G401 (cell line): Measurements from ENCODE around the gene CDYL. TPM values are rescaled to one million over a fixed set of nuclear protein-coding genes. Genes with fewer than 3 reads are reported as not detected.
"Not testable (repeated sequence)": the region's sequence is repeated elsewhere in the genome, so short reads cannot be mapped to it uniquely, and the experiment has no call there.

Source experiments
- DNase-seq: peaks from one replicate; pipeline ENCODE4 v3.0.0-alpha.2; 2015; ENCODE audit warnings: low spot score
- in situ Hi-C: cut with HindIII; loops from 2 replicates; pipeline ENCODE4 v1.10.0; 2016; ENCODE audit warnings: low sequenced_read_pairs, mixed read lengths
- total RNA-seq: library from RNA; depleted of rRNA; stranded (reverse); fragments of >200 nt; shearing (Covaris generic); gene quantifications from 2 replicates; pipeline ENCODE4 v1.2.3, GENCODE V29; 2014

The CDYL gene
- total RNA-seq, 1 experiment from 2014 or later = 22.6 TPM

GRCh38 chr6:4864519-4864918, 88.3 kb downstream of the CDYL start:
- DNase-seq = no peak

GRCh38 chr6:4865006-4865405, 88.8 kb downstream of the CDYL start:
- DNase-seq, in situ Hi-C loops: not testable (repeated sequence)

More at GRCh38 chr6:4864519-4864918, 88.3 kb downstream of the CDYL start:
- in situ Hi-C loops = no loop called here

GRCh38 chr6:4870821-4871494, 94.8 kb downstream of the CDYL start:
- in situ Hi-C loops = no loop called here
- DNase-seq = no peak

GRCh38 chr6:4871825-4872224, 95.6 kb downstream of the CDYL start:
- no peak for DNase-seq
- in situ Hi-C loops = no loop called here

- in situ Hi-C loops = no loop called here
- no peak for DNase-seq
These were observed 96.6 kb downstream of the CDYL start for GRCh38 chr6:4872841-4873240.

GRCh38 chr6:4873928-4874327, 97.7 kb downstream of the CDYL start:
- in situ Hi-C loops = no loop called here
- no peak for DNase-seq

GRCh38 chr6:4879741-4880275, 103.6 kb downstream of the CDYL start:
- in situ Hi-C loops = no loop called here
- DNase-seq = no peak

GRCh38 chr6:4880363-4880762, 104.2 kb downstream of the CDYL start:
- in situ Hi-C loops = no loop called here
- no peak for DNase-seq

GRCh38 chr6:4883298-4883697, 107.1 kb downstream of the CDYL start:
- in situ Hi-C loops = no loop called here
- DNase-seq = peak; percentile 28

- in situ Hi-C loops = no loop called here
- DNase-seq = no peak
These were observed 108.6 kb downstream of the CDYL start for GRCh38 chr6:4884646-4885340.

- in situ Hi-C loops = no loop called here
- DNase-seq = no peak
These were observed 109.2 kb downstream of the CDYL start for GRCh38 chr6:4885341-4885933.

- in situ Hi-C loops = no loop called here
- DNase-seq = no peak
These were observed 112.6 kb downstream of the CDYL start for GRCh38 chr6:4888841-4889240.

- in situ Hi-C loops = no loop called here
- DNase-seq = no peak
These were observed 113.5 kb downstream of the CDYL start for GRCh38 chr6:4889701-4890100.

GRCh38 chr6:4890191-4890590, 114.0 kb downstream of the CDYL start:
- in situ Hi-C loops = no loop called here

GRCh38 chr6:4890627-4891026, 114.4 kb downstream of the CDYL start:
- in situ Hi-C loops = no loop called here
- DNase-seq = no peak

More at GRCh38 chr6:4890191-4890590, 114.0 kb downstream of the CDYL start:
- no peak for DNase-seq

GRCh38 chr6:4891141-4891540, 114.9 kb downstream of the CDYL start:
- in situ Hi-C loops = no loop called here
- DNase-seq = no peak

- DNase-seq = no peak
- in situ Hi-C loops = no loop called here
These were observed 116.7 kb downstream of the CDYL start for GRCh38 chr6:4892785-4893485.

GRCh38 chr6:4894049-4894448, 117.8 kb downstream of the CDYL start:
- in situ Hi-C loops = no loop called here

GRCh38 chr6:4895971-4896370, 119.8 kb downstream of the CDYL start:
- DNase-seq = no peak
- in situ Hi-C loops = no loop called here

More at GRCh38 chr6:4894049-4894448, 117.8 kb downstream of the CDYL start:
- DNase-seq = no peak

- no peak for DNase-seq
- in situ Hi-C loops = no loop called here
These were observed 120.2 kb downstream of the CDYL start for GRCh38 chr6:4896401-4896800.
